K562 (cell line): ENCODE results near the gene SLC25A53. TPM values are rescaled to one million over a fixed set of nuclear protein-coding genes. Genes with fewer than 3 reads are reported as not detected.

Source experiments
- CTCF ChIP-seq, 3 experiments: IDR thresholded peaks in 2 of 3; conservative IDR thresholded peaks in 1 of 3; 2 replicates each; pipeline ENCODE4 v1.5.1; 2011 to 2012; ENCODE audit warnings: low read length in 3 of 3, mild to moderate bottlenecking in 3 of 3, control low read depth in 2 of 3, improper control_type of control experiment in 1 of 3, inconsistent platforms in 1 of 3, low read depth in 1 of 3, mixed read lengths in 1 of 3, moderate library complexity in 1 of 3; ENCODE audit not compliant: insufficient read depth in 2 of 3
- E4F1 ChIP-seq: fragments of 250-450 bp; sonication (Bioruptor Pico); IDR thresholded peaks from 2 replicates; pipeline ENCODE4 v1.5.0; 2021; ENCODE audit warnings: mild to moderate bottlenecking, borderline replicate concordance
- ELF2 ChIP-seq: fragments of 250-450 bp; sonication (Bioruptor Pico); IDR thresholded peaks from 2 replicates; pipeline ENCODE4 v1.5.0; 2021; ENCODE audit warnings: mild to moderate bottlenecking
- ETS1 ChIP-seq: conservative IDR thresholded peaks from 2 replicates; pipeline ENCODE4 v1.6.1; 2011; ENCODE audit warnings: low read depth, mild to moderate bottlenecking, low read length; ENCODE audit not compliant: control insufficient read depth
- FOXP1 ChIP-seq: sonication (generic); formaldehyde crosslinking; IDR thresholded peaks from 2 replicates; pipeline ENCODE4 v1.8.0; 2022; ENCODE audit warnings: mild to moderate bottlenecking, missing genetic modification reagents
- KLF1 ChIP-seq: fragments of 450-650 bp; IDR thresholded peaks from 2 replicates; pipeline ENCODE4 v1.6.1; 2016; ENCODE audit warnings: missing genetic modification characterization, missing compliant biosample characterization
- NCOA2 ChIP-seq, 2 experiments: fragments of 450-650 bp; IDR thresholded peaks; 2 replicates each; pipeline ENCODE4 v1.6.1; 2018; ENCODE audit warnings: mild to moderate bottlenecking in 2 of 2, moderate library complexity in 1 of 2; ENCODE audit not compliant: partially characterized antibody in 2 of 2
- PKNOX1 ChIP-seq: fragments of 450-650 bp; IDR thresholded peaks from 2 replicates; pipeline ENCODE4 v1.6.1; 2016
- PRMT5 ChIP-seq: sonication (generic); formaldehyde crosslinking; IDR thresholded peaks from 2 replicates; pipeline ENCODE4 v1.5.0; 2020; ENCODE audit warnings: missing genetic modification reagents
- SNAPC5 ChIP-seq: fragments of 250-450 bp; sonication (Bioruptor Pico); IDR thresholded peaks from 2 replicates; pipeline ENCODE4 v1.8.0; 2021; ENCODE audit warnings: moderate library complexity, mild to moderate bottlenecking, inconsistent platforms
- TCF7 ChIP-seq: sonication (generic); IDR thresholded peaks from 2 replicates; pipeline ENCODE4 v1.6.1; 2016; ENCODE audit warnings: antibody characterized with exemption, borderline replicate concordance
- ZFPM2 ChIP-seq: fragments of 250-450 bp; sonication (Bioruptor Pico); IDR thresholded peaks from 2 replicates; pipeline ENCODE4 v1.5.1; 2022; ENCODE audit warnings: mild to moderate bottlenecking
- ZNF143 ChIP-seq: sonication (generic); formaldehyde crosslinking; IDR thresholded peaks from 2 replicates; pipeline ENCODE4 v1.9.0; 2022; ENCODE audit warnings: mild to moderate bottlenecking, missing genetic modification reagents
- polyA plus RNA-seq, 8 experiments: library from polyadenylated mRNA; depleted of rRNA in 4 of 8; stranded (reverse) in 5 of 8; unstranded in 3 of 8; fragments of >200 nt; fragmentation: Nextera tagmentation in 2 of 8; fragmentation: Illumina TruSeq in 1 of 8; extraction: Ambion mirVana in 2 of 8; extraction: Trizol in 1 of 8; gene quantifications; 2 replicates each; pipeline versions ENCODE4 v1.2.1 to v1.2.3, GENCODE V29; 2011 to 2014; ENCODE audit warnings: inconsistent platforms in 1 of 8, missing spikeins in 1 of 8
- total RNA-seq, 7 experiments: library from RNA; depleted of rRNA in 6 of 7; stranded (reverse); fragments of >200 nt in 6 of 7; fragmentation: Illumina TruSeq in 2 of 7; extraction: Trizol in 2 of 7; gene quantifications; 2 replicates each; pipeline versions ENCODE4 v1.2.1 to v1.2.3, GENCODE V29; 2011 to 2021; ENCODE audit warnings: low replicate concordance in 1 of 7
- TF ChIP-seq, protein P1 (sequence below): sonication (generic); formaldehyde crosslinking; IDR thresholded peaks from 2 replicates; pipeline ENCODE4 v1.8.0; 2023; ENCODE audit warnings: mild to moderate bottlenecking, missing genetic modification reagents
- TF ChIP-seq, protein P2 (sequence below): fragments of 250-450 bp; sonication (Bioruptor Pico); IDR thresholded peaks from 2 replicates; pipeline ENCODE4 v1.6.1; 2021; ENCODE audit warnings: mild to moderate bottlenecking

Gene SLC25A53
- total and polyA plus RNA-seq, 9 of the 15 experiments (the other 6 are each of a cell fraction or from before 2014, with no cell fraction given): 2.4 to 8.6 (median 5.6) TPM

DNA sequence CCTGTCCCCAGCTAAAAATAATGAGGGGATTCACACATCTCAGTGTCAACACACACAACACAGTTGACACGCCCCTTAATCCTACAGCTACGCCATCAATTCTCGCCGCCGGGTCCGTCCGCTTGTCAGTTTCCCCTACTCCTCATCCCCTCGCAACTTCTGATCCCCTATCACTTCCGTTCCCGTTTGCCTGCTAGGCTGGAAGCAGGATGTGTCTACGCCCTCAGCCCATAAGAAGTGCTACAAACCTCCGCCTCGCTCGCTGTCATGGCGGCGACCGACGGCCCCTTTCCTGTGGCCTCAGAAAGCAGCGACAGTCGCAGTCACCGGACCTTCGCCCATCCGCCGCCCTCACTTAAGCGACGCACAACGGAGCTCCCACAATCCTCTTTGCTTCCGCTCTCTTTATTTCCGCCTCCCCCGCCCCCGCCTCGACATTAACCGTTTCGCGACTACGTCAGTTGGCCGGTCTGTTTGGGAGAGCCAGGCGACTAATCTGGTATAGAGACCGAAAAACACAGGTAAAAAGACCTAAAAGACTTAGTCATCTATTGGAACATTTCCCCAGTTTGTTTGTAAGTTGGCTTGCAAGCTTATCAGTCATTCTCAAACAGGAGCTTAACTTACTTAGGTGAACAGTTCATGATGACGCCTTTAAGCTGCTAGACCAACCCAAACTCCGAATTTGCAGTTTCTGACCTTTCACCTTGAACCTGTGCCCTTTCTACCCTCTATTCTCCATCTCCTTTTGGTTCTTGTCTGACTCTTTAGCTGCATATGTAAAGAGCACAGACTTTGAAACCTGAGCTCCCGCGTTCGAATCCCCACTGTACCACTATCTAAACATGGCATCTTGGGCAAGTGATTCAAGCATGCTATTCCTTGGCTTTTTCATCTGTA, at the start of gene SLC25A53 (continued):
- TF ChIP-seq, protein P1, sequence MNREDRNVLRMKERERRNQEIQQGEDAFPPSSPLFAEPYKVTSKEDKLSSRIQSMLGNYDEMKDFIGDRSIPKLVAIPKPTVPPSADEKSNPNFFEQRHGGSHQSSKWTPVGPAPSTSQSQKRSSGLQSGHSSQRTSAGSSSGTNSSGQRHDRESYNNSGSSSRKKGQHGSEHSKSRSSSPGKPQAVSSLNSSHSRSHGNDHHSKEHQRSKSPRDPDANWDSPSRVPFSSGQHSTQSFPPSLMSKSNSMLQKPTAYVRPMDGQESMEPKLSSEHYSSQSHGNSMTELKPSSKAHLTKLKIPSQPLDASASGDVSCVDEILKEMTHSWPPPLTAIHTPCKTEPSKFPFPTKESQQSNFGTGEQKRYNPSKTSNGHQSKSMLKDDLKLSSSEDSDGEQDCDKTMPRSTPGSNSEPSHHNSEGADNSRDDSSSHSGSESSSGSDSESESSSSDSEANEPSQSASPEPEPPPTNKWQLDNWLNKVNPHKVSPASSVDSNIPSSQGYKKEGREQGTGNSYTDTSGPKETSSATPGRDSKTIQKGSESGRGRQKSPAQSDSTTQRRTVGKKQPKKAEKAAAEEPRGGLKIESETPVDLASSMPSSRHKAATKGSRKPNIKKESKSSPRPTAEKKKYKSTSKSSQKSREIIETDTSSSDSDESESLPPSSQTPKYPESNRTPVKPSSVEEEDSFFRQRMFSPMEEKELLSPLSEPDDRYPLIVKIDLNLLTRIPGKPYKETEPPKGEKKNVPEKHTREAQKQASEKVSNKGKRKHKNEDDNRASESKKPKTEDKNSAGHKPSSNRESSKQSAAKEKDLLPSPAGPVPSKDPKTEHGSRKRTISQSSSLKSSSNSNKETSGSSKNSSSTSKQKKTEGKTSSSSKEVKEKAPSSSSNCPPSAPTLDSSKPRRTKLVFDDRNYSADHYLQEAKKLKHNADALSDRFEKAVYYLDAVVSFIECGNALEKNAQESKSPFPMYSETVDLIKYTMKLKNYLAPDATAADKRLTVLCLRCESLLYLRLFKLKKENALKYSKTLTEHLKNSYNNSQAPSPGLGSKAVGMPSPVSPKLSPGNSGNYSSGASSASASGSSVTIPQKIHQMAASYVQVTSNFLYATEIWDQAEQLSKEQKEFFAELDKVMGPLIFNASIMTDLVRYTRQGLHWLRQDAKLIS (CRISPR knock-in tag): no peak
- no peak for TF ChIP-seq TCF7
- peak; percentile 87 for TF ChIP-seq ELF2 (CRISPR knock-in tag)
- TF ChIP-seq FOXP1 (CRISPR knock-in tag): no peak
- TF ChIP-seq ZFPM2 (CRISPR knock-in tag): no peak
- TF ChIP-seq CTCF (IDR thresholded peaks at IDR 0.05 in 2 of 3, conservative IDR thresholded peaks at IDR 0.05 in 1 of 3; ENCODE audit: insufficient read depth in 2 of 3, low read depth in 1 of 3, low read length in 3 of 3): no peak
- TF ChIP-seq, protein P2, sequence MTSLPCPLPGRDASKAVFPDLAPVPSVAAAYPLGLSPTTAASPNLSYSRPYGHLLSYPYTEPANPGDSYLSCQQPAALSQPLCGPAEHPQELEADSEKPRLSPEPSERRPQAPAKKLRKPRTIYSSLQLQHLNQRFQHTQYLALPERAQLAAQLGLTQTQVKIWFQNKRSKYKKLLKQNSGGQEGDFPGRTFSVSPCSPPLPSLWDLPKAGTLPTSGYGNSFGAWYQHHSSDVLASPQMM (CRISPR knock-in tag): no peak
- no peak for TF ChIP-seq ETS1
- TF ChIP-seq E4F1 (CRISPR knock-in tag): no peak
- peak; percentile 87 for TF ChIP-seq KLF1 (tag)
- peak; percentile 82 for TF ChIP-seq PKNOX1
- TF ChIP-seq ZNF143: peak; percentile 84
- no peak for TF ChIP-seq SNAPC5 (CRISPR knock-in tag)
- no peak for TF ChIP-seq PRMT5 (CRISPR knock-in tag)
- peak in 1 of 2 experiments; percentile 28 for TF ChIP-seq NCOA2 (IDR thresholded peaks at IDR 0.05; ENCODE audit: partially characterized antibody in 2 of 2)
